C1 segment of cervical spinal cord (tissue), 14 donors: Measurements from ENCODE around the gene KLHL34.

Experiments used
- DNase-seq, 14 donors: peaks; one replicate each; lab custom pipeline; 2025; lab: John Stamatoyannopoulos, UW

Gene KLHL34

DNA sequence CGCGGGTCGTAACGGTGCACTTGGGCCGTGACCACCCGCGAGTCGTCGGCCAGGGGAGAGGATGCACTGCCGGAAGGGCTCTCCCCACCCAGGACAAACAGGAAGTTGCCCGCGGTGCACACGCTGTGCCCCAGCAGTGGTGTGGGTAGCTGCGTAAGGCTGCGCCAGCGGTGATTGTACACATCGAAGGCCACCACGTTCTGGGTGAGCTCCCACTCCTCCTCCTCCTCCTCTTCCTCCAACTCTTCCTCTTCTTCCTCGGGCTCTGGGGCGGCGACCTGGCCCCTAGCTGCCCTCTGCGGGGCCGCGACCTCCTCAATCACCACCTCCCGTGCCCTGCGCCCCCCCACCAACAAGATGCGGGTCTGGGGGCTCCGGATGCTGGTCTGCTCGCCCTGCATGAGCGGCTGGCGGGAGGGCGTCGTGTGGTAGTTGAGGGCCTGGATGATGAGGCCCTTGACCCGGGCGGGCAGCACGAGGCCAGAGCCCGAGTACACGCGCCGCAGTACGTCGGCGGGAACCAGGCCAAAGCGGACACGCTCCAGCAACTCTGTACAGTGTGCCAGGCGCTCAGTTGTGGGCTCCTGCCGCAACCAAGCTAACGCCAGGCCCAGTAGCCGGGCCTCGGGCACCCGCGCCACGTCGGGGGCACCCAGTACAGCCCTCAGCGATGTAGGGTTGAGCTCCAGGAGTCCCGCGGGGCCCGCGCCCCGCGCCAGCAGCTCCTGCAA is 1.4 kb downstream of the KLHL34 start:
- no peak for DNase-seq

GRCh38 chrX:21655901-21656586 is 2.1 kb downstream of the KLHL34 start:
- DNase-seq = no peak

GRCh38 chrX:21645886-21646285 is 12.2 kb downstream of the KLHL34 start:
- no peak for DNase-seq

DNA sequence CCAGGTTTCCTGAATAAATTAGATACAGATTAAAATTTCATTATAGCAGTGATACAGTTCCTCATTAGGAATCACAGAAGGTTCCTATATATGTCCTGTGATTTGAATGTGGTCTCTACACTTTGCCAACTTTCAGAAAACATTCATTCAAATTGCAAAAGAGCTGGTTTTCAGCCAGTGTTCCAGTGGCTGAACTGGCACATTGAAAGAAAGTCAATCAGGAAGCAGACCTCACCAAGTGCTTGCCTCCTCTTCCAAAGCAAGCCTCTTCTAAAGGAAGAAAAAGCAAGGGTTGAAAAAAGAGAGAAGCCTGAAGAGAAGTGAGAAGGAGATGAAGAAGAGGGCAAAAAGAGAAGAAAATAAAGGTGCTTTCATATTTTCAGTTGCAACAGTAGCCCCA is 12.7 kb downstream of the KLHL34 start:
- no peak for DNase-seq

- no peak for DNase-seq
Measured at GRCh38 chrX:21639775-21640174, 18.4 kb downstream of the KLHL34 start.

- no peak for DNase-seq
Measured at GRCh38 chrX:21638311-21638710, 19.8 kb downstream of the KLHL34 start.

- peak in 1 of 14 donors; percentile 5 for DNase-seq
Measured at GRCh38 chrX:21632027-21632426, 26.1 kb downstream of the KLHL34 start.

DNA sequence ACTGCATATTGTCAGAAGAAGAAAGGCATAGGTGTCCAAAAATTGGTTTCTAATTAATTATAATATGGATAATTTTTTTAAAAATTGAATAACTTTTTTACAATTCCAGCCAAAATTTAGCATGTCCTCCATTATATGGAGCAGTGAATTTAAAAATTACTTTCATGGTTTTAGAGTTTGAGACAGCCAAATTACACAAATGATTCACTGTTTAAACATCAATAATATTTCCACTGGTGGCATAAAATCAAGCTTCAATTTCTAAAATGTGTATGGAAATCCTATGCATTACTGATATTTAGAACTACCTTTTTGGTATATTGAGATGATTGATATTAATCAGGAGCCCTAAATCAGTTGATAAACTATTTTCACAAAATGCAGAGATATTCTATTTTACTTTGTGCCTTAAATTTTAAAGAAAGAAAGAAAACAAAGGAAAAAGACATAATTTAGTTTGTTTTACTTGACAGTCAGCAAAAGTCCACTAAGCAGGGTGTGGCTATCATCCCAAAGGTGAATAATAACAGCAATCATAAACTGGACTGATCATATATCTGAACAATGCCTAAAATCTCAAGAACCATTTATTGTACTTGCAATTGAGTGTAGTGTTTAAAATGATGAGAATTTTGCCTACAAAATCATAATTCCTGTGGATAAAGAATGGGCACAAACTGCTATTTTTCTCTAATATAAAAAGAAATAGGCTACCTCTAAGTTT is 34.2 kb downstream of the KLHL34 start:
- no peak for DNase-seq

- DNase-seq = no peak
Measured at GRCh38 chrX:21620234-21620633, 37.9 kb downstream of the KLHL34 start.

DNA sequence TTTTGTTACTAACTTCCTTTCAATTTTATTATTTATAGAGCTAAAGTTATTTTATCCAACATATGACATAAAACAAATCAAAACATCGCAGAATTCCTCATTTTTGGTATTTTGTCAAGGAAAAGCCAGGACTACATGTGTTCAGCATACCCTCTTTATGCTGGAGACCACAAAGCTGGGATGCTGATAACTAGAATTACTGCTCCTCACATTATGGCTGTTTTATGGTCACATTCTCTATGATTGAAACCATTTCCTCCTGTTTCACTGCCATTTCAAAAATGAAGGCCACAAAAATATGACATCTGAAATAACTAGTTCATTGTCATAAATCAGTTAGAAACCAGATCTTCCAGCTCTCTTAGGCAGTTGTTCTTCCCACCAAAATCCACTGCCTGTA is 41.7 kb downstream of the KLHL34 start:
- DNase-seq = no peak

DNA sequence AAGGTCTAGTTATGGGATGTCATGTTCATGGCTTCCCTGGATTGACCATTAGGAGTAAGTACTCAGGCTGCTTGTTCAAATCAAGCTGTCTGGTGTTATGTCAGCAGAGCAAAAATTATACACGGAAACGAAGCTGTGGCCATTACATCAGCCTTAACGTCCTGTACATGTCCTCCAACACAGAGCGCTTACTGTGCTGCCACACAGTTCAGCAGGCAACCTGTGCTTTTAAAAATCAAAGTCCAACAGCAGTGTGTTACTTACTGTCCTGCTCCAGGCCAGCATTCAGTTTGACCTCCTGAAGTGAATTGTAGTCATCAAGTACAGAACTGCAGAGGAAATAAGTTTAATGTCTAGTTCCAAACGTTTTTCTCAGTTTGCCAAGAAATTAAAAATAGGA is 46.0 kb downstream of the KLHL34 start:
- no peak for DNase-seq

GRCh38 chrX:21610168-21610567 is 48.0 kb downstream of the KLHL34 start:
- DNase-seq = no peak

DNA sequence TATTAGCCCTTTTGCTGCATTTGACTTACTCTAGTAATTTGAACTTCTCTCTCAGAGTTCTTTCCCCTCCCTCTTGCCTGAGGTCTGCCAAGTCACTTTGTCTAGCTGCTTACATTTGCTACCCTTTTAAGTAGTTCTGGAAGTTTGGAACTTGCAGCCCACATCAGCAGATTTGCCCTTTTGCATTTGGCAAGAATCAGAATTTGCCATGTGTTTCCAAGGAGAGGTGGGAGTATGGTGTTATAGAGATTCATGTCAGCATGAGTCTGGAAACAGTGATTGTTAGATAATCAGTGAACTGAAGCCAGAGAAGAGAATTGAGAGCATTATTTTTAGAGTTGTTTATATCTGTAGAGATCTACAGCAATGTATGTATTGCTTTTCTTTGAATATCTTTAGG is 52.1 kb downstream of the KLHL34 start:
- DNase-seq = peak in 1 of 14 donors; percentile 13
